GM12873 (cell line): ENCODE measurements around the gene ANKRD44.

Source experiments
- TF ChIP-seq, protein P1 (sequence below): IDR thresholded peaks from 2 replicates; pipeline ENCODE4 v1.5.1; 2012; ENCODE audit warnings: low read depth, mild to moderate bottlenecking, moderate library complexity, low read length, control low read depth; ENCODE audit not compliant: insufficient read depth; ENCODE audit errors: missing control alignments

Gene ANKRD44

DNA sequence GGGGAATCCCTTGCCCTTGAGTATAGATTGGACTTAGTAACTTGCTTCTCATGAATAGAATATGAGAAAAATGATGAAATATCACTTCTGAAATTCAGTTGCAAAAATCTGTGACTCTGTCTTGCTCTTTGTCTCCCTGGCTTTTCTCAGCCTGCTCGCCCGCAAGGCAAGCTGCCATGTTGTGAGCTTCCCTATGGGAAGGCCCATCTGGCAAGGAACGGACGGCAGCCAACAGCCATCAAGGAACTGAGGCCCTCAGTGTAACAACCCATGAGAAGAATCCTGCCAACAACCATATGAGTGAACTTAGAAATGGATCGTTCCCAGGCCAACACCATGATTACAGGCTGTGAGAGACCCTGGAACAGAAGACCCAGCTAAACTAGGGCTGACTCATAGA, 325.7 kb downstream of the ANKRD44 start:
- TF ChIP-seq, protein P1, sequence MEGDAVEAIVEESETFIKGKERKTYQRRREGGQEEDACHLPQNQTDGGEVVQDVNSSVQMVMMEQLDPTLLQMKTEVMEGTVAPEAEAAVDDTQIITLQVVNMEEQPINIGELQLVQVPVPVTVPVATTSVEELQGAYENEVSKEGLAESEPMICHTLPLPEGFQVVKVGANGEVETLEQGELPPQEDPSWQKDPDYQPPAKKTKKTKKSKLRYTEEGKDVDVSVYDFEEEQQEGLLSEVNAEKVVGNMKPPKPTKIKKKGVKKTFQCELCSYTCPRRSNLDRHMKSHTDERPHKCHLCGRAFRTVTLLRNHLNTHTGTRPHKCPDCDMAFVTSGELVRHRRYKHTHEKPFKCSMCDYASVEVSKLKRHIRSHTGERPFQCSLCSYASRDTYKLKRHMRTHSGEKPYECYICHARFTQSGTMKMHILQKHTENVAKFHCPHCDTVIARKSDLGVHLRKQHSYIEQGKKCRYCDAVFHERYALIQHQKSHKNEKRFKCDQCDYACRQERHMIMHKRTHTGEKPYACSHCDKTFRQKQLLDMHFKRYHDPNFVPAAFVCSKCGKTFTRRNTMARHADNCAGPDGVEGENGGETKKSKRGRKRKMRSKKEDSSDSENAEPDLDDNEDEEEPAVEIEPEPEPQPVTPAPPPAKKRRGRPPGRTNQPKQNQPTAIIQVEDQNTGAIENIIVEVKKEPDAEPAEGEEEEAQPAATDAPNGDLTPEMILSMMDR, result no peak

DNA sequence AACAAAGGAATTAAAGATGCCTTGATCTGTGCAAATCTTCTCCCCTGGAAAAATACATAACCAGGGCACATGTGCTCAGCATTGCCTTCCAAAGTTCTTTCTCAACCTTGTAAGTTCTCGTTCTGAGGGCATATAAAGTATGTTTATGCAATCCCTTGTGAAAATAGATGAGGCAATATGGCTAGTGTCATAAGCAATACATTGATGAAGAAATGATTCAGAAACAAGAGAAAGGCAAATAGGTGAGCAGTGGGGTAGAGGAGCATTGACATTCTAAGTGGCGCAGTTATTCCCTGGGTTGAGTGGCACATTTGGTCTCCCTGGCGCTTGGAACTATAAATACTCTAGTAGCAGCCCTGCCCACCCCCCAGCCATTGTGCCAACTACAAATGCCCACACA, 326.6 kb downstream of the ANKRD44 start:
- TF ChIP-seq, protein P1, result no peak

DNA sequence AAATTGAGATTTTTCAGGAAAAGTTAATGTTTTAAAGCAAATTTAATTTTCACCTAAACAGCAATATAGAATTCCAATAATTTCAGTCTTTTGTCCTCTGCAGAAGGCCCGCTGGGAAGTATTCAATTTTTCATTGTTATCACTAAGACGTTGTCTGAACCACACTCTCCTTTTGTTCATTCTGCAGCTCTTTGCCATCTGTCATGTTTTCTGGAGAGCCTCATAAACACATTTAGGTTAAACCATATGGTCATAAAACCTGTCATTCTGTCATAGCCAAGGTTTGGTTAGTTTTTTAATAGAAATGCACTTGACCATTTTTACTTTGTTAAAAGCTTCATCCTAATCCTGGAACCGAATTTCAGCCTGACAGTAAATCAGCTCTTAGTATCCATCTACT, 330.1 kb downstream of the ANKRD44 start:
- TF ChIP-seq, protein P1, result no peak

DNA sequence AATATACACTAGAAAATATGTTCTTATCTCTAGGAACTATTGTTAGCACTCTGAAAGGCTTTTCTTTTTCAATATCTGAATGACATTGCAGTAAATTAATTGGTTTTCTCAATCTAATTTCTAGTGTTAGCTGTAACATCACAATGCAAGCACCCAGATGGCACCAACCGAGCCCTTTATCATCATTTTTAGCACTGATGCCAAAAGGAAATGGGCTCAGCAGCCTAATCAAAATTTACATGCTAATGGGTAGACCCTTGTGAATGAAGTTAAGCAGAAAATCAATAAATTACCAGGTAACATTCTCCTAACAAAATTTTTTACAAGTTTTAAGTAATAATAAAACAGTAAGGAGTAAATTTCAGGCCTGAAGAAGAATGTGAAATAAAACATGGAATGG, 330.6 kb downstream of the ANKRD44 start:
- TF ChIP-seq, protein P1, result no peak

DNA sequence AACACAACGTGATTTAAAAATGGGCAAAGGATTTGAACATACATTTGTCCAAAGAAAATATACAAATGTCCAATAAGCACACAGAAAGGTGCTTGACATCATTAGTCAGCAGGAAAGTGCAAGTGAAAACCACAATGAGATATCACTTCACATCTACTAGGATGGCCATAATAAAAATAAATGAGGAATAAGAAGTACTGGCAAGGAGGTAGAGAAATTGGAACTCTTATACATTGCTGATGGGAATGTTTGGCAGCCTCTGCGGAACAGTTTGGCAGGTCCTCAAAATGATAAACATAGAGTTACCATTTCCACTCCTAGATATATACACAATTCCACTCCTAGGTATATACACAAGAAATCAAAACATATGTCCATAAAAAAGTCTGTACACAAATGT, 333.1 kb downstream of the ANKRD44 start:
- TF ChIP-seq, protein P1, result no peak

DNA sequence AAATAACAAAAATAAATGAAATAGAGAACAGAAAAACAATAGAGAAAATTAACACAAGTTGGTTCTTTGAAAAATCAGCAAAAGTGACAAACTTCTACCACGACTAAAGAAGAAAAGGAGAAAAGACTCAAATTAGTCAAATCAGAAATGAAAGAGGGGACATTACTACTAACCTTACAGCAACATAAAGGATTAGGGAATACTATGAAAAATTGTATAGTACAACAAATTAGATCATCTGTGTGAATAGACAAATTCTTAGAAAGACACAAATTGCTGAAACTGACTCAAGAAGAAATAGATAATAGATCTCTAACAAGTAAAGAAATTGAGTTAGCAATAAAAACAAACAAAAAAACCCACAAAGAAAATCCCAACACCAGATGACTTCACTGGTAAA, 335.6 kb downstream of the ANKRD44 start:
- TF ChIP-seq, protein P1, result no peak

DNA sequence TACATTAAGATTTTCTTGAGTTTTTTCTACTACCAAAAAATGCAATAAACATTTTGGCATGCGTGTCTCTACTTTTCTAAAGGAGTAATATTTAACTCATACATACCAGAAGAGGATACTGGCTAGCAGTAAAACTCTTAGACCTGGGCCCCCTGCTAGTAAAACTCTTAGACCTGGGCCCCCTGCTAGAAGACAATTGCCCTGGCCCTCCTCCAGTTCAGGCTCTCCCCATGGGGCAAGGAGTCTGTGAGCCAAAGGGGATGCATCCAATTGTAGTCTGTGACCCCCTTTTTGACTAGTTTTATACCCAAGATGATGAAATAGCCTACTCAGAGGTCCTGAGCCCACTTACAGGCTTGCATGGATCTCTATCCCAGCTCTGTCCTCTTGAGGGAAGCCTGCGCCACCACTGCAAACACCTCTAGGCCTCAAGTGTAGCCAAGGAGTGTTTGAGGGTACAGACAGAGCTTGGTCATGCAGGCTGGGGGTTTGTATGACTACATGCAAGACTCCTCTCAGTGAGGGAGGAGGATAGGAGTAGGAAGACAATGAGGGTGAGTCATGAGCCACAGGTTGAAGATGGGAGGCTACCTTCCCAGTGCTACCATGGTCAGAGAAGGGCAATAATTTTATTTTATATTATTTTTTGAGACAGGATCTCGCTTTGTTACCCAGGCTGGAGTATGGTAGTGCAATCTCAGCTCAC, 338.9 kb downstream of the ANKRD44 start:
- TF ChIP-seq, protein P1, result no peak

DNA sequence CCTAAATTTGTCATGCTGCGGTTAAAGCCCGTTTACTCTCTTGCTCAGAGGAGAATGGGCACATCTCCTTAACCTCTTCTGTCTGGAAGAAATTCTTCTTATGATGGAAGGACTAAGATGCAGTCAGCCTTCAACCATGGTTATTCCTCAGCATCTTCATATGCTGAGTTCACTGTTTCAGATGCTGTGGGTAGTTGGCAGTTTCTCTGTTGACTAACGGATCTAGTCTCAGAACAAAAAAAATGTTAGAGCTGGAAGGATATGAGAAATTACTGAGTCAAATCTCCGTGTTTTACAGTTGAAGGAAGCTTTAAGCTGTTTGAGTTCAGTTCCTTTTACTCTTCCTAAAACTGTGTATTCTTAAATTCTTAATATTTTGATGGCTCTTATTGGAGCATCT, 340.5 kb downstream of the ANKRD44 start:
- TF ChIP-seq, protein P1, result no peak
